Ecto neural progenitor cell (in vitro differentiated cells): ENCODE data around the gene RNASE7.

Source experiments
- DNase-seq: peaks from one replicate; pipeline ENCODE4 v3.0.0-alpha.2; 2018; ENCODE audit warnings: low spot score

The RNASE7 gene

DNA sequence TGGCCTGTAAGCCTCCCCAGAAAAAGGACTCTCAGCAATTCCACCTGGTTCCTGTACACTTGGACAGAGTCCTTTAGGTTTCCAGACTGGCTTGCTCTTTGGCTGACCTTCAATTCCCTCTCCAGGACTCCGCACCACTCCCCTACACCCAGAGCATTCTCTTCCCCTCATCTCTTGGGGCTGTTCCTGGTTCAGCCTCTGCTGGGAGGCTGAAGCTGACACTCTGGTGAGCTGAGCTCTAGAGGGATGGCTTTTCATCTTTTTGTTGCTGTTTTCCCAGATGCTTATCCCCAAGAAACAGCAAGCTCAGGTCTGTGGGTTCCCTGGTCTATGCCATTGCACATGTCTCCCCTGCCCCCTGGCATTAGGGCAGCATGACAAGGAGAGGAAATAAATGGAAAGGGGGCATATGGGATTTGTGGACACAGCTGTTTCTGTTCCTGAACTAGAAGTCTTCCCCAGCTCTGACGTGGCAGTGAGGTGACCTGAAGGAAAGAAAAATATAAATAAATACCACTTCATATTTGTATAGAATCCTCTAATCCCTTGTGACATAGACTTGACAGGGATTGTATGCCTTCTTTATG lies 1.3 kb downstream of the RNASE7 start:
- no peak for DNase-seq

DNA sequence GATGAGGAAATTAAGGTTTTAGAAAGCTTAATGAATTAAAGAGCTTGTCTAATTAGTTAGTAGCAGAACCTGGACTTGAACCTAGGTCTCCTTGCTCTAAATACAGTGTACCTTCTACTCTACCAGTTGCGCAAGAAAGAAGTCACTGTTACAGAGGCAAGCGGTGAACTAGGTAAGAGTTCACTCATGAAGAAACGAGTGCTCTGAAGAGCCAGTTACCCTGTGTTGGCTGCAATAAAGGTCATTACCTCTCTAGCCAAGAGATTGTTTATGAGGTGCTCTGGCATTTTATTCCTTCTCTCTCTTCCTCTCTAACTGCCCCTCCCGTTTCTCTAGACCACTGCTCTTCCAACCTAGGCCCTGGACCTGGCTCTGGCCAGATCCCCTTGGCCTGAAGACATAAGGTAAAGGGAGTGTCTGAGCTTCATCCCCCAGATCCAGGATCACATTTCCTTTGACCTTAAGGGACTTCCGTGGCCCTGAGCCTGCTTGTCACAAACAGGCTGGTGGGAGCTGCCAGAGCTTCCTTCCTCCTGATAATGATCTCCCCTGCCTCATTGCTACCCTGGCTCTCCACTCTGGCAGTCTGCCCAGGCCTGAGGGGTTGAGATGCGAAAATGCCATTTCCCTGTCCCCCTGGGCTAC lies 1.9 kb downstream of the RNASE7 start:
- DNase-seq: no peak

DNA sequence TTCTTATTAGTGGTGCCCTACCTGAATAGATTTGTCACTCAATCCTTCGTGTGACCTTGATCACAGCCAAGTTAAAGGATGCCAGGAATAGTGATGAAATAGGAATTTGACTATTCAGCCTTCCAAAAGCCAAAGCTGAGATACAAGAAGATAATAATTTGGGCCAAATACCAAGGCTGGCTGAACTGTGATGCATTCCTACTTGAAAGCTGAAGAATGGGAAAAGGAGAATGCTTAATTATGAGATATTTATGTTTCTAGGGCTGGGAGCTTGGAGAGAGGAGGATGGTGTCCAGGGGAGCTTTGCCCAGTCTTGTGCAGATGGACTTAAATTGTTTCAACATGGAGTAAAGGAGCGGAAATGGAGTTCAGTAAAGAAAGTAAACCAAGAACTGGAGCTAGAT lies 5.2 kb downstream of the RNASE7 start:
- DNase-seq: no peak

DNA sequence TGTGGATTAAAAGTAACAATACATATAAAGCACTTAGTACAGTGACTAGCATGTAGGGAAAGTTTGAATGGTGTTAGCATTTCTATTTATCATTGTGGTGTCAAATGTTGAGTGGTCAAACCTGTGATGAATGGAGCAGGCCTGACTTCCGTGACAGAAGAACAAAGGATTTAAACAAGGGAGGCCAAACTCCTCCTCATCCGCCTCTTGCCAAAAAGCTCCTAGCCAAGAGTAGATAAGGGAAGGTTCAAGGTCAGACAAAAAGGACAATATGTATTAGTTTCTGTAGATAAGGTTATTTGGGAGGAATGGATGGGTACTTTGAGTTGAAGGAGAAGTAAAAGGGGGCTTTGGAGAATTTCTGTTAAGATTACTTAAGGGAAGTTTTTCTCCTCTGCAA lies 6.5 kb downstream of the RNASE7 start:
- no peak for DNase-seq

DNA sequence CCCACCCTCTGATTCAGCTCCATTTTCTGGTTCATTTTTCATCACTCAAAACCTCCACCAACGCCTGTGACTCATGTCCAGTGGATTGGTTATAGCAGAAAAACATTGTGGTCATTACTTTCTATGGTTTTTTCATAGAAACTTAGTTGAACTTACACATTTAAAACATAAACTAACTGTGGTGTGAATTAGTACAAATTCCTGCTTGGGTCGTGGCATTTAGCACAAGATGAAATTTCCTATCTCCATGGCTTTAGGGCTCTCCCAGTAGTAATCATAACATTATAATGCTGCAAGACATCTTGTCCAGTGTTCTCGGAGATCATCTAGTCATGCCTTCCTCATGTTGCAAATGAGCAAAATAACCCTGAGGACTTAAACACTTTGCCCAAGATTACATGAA lies 7.1 kb downstream of the RNASE7 start:
- DNase-seq: no peak

DNA sequence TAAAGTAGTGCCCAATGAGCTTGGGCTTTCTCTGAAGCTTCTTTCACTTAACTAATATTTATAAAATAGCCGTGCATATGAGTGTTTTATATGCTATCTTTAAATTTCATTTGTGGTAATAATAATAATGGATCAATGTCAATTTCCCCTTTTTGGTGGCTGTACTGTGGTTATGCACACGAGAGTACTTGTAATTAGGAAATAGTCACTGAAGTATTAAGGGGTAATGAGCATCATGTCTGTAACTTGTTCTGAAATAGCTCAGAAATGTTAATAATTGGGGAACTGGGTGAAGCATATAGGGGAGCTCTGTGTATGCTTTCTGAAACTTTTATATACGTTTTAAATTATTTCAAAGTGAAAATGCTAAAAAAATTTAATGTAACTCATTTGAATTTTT lies 8.4 kb downstream of the RNASE7 start:
- DNase-seq: no peak

DNA sequence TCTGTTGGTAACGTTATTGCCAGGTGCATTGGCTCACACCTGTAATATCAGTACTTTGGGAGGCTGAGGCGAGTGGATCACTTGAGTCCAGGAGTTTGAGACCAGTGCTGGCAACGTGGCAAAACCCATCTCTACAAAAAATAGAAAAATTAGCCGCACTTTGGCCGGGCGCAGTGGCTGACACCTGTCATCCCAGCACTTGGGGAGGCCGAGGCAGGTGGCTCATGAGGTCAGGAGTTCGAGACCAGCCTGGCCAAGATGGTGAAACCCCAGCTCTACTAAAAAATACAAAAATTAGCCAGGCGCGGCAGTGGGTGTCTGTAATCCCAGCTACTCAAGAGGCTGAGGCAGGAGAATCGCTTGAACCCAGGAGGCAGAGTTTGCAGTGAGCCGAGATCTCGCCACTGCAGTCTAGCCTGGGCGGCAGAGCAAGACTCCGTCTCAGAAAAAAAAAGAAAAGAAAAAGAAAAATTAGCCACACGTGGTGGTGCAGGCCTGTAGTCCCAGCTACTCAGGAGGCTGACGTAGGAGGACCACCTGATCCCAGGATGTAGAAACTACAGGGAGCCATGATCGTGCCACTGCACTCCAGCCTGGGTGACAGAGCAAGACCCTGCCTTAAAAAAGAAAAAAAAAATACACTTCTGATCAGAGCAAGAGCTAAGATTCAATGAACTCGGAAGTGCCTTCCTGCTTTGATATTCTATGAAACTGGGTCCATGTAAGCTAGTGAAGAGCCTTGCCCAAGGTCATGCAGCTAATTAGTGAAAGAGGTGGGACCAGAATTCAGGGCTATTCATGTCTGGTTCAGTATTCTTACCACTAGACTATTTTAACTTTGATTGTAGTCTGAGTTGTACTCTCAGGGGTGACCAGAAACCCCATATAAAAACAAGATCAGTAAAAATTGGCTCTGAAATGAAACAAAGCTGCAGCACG lies 11.3 kb downstream of the RNASE7 start:
- DNase-seq: no peak

DNA sequence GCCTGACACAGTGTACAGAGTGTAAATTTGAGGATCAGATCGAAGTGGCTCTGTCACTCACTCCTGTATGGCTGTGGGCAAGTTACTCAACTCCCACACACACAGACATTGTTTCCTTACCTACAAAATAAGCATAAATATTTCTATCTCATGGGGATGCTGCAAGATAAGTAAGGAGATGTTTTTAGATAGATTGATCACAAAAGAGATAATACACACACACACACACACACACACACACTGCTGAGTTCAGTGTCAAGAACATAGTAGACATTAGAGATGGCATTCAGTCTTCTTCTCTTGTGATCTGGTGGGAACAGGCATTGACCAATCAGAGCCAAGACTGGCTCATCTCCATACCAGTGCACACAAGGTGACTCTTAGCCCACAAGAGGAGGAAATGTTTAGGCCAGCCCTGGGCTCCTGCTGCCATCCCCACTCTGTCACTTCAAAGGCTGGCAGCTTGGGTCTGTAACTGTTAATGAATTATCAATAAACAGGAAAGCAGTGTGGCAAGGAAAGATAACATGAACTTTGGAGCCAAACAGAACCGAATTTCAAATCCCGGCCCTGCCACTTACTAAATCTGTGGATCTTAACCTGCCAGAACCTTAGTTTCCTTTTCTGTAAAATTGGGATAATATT lies 12.1 kb downstream of the RNASE7 start:
- DNase-seq: no peak

DNA sequence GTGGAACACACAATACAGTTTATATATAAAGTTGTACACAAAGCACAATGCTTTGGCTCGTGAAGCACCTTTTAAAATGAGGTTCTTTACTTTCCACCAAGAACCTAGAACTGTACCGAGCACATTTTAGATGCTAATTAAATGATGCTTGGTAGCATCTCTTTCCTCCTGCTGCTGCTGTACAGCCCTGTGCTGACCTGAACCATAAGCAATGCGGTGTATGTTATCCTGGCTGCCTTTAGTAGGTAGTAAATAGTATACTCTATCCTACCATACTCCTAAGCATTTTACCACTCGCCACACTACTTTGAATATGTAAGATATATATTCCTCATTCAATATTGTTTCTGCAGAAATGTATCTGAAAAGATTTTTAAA lies 12.6 kb downstream of the RNASE7 start:
- DNase-seq: no peak

DNA sequence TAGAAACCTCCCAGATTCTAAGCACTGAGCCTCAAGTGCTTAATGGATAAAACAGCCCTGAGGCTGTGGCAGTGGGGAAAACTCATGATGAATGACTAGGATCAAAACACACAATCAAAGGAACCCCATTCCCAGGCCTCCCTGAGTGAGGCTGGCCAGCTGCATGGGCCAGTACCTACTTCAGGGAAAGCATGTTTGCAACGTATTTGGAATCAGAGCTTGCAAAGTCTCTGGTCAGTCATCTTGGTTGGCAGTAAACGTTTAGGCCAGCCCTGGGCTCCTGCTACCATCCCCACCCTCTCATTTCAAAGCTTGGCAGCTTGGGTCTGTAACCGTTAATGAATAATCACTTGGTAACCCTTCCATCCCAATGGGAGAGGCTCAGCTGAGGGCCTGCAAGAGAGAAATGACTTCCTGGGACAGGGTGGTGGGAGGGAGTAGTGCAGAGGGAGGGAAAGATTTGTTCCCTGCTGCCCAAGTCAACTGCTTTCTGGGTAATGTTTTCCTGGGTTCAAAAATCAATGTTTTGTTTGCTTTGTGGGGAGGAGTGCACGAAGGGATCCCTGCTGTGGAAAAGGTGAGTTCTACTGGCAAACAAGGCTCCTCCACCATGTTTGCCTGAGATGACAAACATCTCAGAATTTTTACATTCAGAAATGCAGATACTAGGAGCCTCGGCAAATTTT lies 13.4 kb downstream of the RNASE7 start:
- no peak for DNase-seq

DNA sequence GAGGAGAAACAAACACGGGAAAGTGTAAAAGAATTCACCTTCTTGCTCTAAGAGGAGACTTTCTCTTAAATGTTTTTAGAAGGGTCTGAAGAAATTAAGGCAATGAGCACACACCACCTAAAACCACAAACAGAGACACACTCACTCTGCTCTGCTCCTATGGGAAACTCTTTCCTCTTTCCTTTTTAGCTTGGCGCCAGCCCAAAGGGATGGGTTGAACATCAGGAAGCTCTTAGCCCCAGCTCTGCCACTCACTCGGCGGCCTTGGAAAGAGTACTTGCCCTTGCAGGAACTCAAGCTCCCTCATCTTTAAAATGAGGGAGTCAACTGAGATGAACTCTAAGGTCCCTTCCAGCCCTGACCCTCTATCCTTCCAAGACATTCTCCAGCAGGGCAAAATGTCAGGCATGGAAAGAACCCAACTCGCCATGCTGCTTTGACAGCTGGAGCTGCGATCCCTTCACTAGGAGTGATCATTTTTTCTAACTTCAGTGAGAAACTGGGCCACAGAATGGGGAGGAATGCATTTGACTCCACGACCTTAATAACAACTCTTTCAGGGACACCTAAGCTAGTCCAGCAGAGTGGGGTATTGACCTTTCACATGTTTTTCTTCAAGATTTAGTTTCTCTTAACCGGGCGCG lies 14.5 kb downstream of the RNASE7 start:
- DNase-seq: no peak

DNA sequence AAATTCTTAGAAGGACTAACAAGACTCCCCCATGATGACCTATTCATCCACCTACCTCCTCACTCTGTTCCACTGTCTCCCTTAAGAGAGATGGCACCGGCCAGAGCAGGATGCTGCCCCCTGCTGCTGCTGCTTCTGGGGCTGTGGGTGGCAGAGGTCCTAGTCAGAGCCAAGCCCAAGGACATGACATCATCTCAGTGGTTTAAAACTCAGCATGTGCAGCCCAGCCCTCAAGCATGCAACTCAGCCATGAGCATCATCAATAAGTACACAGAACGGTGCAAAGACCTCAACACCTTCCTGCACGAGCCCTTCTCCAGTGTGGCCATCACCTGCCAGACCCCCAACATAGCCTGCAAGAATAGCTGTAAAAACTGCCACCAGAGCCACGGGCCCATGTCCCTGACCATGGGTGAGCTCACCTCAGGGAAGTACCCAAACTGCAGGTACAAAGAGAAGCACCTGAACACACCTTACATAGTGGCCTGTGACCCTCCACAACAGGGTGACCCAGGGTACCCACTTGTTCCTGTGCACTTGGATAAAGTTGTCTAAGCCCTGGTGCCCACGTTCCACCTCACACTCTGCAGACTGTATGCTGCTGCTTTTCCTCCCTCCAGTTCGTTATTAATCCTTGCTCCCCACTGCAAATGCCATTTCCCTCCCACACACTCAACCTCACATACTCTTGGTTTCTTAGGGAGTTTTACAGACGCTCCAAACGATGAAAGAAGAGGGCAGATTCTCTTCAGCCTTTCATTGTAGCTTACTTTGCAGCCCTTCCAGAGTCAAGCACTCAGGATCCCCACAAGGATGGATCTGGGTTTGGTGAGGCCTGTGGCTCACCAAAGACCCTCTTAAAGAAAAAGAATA lies 15.9 kb downstream of the RNASE7 start, which contains the start of gene RNASE8:
TSS of gene RNASE8 (plus strand) at position 20 of the 873 bp plus-strand sequence. CDS start at position 91, 71 bp downstream.
- DNase-seq: no peak

DNA sequence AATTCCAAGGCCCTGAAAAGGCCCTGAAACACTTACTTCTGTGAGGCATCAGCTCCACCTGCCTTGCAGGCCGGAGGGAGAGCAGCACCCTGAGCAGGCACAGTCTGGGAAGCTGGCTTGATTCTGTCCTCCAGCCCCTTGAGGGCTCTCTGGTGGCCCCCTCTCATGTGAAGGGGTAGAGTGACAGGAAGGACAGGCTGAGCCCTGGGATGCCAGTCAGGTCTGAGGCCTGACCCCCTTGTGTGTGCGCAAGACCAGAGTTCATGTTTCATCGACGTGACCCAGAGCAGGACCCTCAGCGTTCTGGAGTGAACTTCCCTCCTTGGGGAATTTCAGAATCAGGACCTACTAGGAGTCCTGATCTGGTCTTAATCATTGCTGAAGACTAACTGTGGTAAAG lies 16.7 kb downstream of the RNASE7 start:
- no peak for DNase-seq

DNA sequence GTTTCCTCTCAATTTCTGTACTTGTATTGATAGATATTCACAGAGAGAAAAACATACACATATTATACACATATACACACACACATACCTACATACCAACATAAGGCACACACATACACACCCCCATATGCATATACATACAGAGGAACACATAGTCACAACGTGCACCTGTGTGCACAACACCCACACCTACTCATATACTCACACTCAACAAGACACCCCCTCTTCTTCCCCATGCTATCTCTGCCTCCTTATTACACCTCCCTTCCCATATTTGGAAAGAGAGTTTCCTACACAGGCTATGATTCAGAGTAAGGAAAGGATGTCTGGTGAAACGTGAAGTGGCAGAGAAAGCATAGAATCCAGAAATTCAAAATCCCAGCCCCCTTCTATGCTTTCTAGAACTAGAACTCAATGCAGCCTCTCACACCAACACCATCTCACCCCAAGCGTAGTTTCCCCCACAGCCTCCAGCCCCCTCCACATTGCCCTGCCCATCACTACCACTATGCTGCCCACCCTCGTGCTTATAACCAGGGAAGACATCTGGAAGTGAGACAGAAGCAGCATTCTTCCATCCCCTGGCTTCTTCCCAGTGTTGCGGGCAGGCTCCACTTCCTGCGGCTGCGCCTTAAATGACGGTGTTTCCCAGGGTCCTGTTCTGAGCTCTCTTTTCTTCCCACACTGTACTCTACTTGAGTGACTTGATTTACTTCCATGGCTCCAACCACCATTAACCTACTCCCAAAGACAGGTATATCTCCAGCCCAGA lies 17.9 kb downstream of the RNASE7 start:
- DNase-seq: no peak

DNA sequence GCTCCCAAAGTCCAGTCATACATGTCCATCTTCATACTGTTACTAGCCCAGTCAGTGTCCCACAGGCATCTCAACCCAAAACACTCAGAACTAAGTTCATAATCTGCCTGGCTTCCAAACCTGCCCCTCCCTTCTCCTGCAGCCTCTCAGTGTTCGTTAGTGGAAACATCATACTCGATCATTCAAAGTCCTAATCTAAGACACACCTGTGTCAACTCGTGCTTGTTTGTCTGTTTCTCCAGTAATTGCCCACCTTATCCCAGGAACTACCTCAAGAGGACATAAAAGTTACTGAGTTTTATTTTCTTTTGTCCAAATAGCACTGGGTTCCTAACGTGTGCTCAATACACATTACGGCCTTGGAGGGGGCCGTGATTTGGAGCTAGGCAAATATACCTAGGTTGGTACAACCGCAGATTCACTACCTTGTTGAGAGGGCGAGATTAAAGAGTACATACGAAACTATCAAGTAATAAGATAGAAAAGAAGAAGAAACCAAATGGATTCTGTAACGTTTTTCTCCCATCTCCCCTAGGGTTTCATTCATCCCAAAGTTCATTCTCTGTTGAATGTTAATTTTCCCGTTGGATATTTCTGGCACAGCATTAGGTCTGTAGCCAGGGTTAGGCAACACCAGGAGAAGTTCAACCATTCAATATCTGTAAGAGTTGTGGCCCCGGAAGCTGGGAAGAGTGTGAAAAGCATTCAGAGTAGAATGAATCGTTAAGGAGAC lies 18.6 kb downstream of the RNASE7 start:
- no peak for DNase-seq

DNA sequence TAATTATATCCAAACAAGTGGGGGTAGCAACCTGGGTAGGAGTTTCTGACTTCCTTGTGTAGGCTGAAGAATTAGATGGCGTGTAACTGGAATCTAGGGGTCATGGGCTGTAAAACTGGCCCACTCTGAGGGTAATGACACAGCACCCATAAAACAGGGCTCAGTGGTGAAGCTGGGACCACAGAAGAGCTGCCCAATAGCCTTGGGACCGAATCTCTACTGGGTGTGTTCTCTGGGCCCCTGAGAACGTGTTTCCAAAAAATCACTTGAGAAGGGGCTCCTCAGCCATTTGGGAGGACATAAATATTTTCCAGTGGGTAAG lies 19.1 kb downstream of the RNASE7 start:
- no peak for DNase-seq

DNA sequence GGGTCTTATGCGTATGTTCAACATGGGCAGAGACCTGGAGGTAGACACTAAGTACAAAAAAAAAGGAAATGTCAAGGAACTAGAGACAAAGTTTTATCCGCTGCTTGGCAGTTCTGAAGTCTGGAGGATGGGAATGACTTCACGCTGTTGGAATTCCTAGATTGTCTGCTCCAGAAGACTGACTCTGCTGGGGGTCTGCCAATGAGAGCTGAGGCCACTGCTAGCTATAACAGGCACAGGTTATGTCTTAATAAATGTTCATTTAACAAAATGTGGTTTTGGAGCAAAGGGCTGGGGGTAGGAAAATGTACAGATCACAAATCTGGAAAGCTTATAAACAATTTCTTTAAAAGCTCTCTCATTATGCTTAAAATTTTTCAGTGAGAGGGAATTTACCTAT lies 21.3 kb downstream of the RNASE7 start:
- no peak for DNase-seq

DNA sequence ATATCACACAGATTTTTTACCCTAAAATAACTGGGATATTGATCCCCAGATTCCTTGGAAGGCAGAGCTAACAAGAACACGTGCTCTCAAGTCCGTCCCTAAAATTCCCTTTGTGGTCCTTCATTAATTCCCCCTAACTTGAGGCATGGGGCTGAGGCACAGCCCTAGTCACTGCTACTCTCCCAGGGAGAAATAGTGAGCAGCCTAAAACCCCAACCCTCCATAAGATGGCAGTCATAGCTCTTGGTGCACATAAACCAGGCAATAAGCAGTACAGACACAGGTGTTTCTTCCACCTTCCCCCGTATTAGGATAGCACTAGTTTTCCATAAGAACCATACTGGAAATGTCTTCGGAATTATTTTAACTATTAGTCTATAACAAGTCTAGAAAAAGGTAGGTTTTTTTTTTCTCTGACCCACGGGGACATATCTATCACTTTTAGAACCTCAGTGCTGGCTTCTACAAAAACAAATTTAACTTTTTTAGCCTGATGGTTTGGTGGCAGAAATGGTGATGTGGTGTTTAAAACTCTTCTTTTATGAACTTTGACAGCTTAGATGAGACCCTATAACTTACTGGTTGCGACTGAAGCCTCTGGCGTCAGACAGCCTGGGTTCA lies 24.8 kb downstream of the RNASE7 start:
- no peak for DNase-seq
